ENCODE results near the gene ST6GALNAC1. TPM values are rescaled to one million over a fixed set of nuclear protein-coding genes. Genes with fewer than 3 reads are reported as not detected.

Gene ST6GALNAC1
- total RNA-seq, 1 experiment from 2014 or later = not detected

- no peak for TF ChIP-seq REST (IDR thresholded peaks at IDR 0.05; ENCODE audit: low read depth)
- TF ChIP-seq ELF1 (IDR thresholded peaks at IDR 0.05; ENCODE audit: borderline replicate concordance, low read depth) = no peak
- no peak for TF ChIP-seq MAX (IDR thresholded peaks at IDR 0.05)
- no peak for TF ChIP-seq JUND (IDR thresholded peaks at IDR 0.05)
- TF ChIP-seq SRF (IDR thresholded peaks at IDR 0.05; ENCODE audit: low read depth) = no peak
- TF ChIP-seq POLR2AphosphoS5 (IDR thresholded peaks at IDR 0.05; ENCODE audit: low read depth, low read length) = no peak
- no peak for TF ChIP-seq ZBTB33 (IDR thresholded peaks at IDR 0.05; ENCODE audit: extremely low read depth, insufficient replicate concordance, low read length)
- TF ChIP-seq ATF3 (IDR thresholded peaks at IDR 0.05) = no peak
- no peak for TF ChIP-seq FOSL1 (IDR thresholded peaks at IDR 0.05; ENCODE audit: low read depth)
- TF ChIP-seq CTCF (IDR thresholded peaks at IDR 0.05 in 2 of 3, conservative IDR thresholded peaks at IDR 0.05 in 1 of 3; ENCODE audit: borderline replicate concordance in 1 of 3, insufficient read depth in 1 of 3, low read depth in 2 of 3, low read length in 2 of 3) = no peak
- DNase-seq (ENCODE audit: low read depth, low spot score) = no peak
- ChIA-PET RAD21 (ENCODE audit: low non-redundant PET in 1 of 2, low total read pairs in 2 of 2, uncharacterized antibody in 2 of 2, unreplicated experiment in 2 of 2) (no interaction called here), CTCF (no interaction called here), POLR2A (no interaction called here)
- H3K4me3 ChIP-seq (replicated peaks in 1 of 2; ENCODE audit: low read depth in 1 of 2, low read length in 2 of 2) = no peak overlapping the region
- H3K4me1 ChIP-seq (ENCODE audit: control insufficient read depth in 1 of 2, insufficient read depth in 2 of 2, low read length in 2 of 2) = peaks cover 18 to 21% of the 10 kb centered on the region in 2 experiments
- no peaks in the 10 kb centered on the region for H3K9me3 ChIP-seq (ENCODE audit: control insufficient read depth in 1 of 2, insufficient read depth in 1 of 2, low read depth in 1 of 2, low read length in 2 of 2)
- no peak overlapping the region for H3K9ac ChIP-seq (ENCODE audit: low read length)
- H3K27me3 ChIP-seq (ENCODE audit: insufficient read depth, low read length) = no peaks in the 10 kb centered on the region
- BruUV-seq (replicated peaks) = no TSS peak
- no peaks in the 10 kb centered on the region for H3K9me2 ChIP-seq (ENCODE audit: insufficient read depth)
- no peak overlapping the region for H3K4me2 ChIP-seq (ENCODE audit: low read length)
- intact Hi-C loops (cut with micrococcal nuclease) = no loop called here
- ATAC-seq = no peak
- no peaks in the 10 kb centered on the region for H3K79me2 ChIP-seq (ENCODE audit: insufficient read depth, low read length)
- H3K27ac ChIP-seq (ENCODE audit: low read depth, low read length) = no peak overlapping the region
- H2AFZ ChIP-seq (ENCODE audit: low read depth, low read length, poor library complexity, severe bottlenecking) = no peak overlapping the region
- no peaks in the 10 kb centered on the region; a peak in 1 of 4 replicates for H3K36me3 ChIP-seq (ENCODE audit: control insufficient read depth in 1 of 2, insufficient read depth in 2 of 2, low read length in 2 of 2)
- no peaks in the 10 kb centered on the region for H4K20me1 ChIP-seq (ENCODE audit: insufficient read depth)
These were observed 31.0 kb upstream of the ST6GALNAC1 start for GRCh38 chr17:76674600-76674999.

Data from HCT116 (cell line).